Stimulated activated CD8-positive, alpha-beta memory T cell treated with anti-CD3 and anti-CD28 coated beads, Interleukin-15, amount 100 ng/mL, for 24 hours (primary cell): Measurements from ENCODE around the gene PARP2.

Source experiments
- DNase-seq: peaks from one replicate; pipeline ENCODE4 v3.0.0-alpha.2; 2020; ENCODE audit warnings: low read depth

The PARP2 gene

GRCh38 chr14:20400965-20401593 is 57.6 kb downstream of the PARP2 start:
- DNase-seq: no peak

DNA sequence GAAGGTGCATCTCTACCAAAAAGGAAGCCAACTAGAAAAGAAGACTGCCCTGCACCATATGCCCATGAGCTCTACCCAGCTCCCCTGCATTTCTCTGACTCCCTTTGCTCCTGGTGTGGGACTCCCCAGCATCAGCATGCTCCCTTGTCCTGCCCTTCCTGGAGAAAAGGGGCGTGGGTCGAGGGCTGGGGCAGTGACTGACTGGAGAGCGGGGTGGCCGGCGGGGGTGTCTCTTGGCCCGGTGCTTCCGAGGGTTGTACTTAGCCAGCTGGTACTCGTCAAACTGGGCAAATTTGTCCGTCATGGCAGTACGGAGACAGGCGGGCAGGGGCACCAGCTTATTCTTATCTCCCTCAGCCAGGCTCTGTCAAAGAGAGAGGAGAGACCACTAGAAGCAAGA is 60.1 kb downstream of the PARP2 start:
- DNase-seq: no peak
